Effector CD8-positive, alpha-beta T cell (primary cell): ENCODE measurements around the gene POLE2.
"Not testable (repeated sequence)": the region's sequence is repeated elsewhere in the genome, so short reads cannot be mapped to it uniquely, and the experiment has no call there.

ENCODE experiments used
- DNase-seq: peaks from one replicate; lab custom pipeline; 2025; lab: John Stamatoyannopoulos, UW
- total RNA-seq, 4 experiments: gene quantifications; one replicate each; lab custom pipeline; 2026; lab: John Stamatoyannopoulos, UW

POLE2 gene, protein sequence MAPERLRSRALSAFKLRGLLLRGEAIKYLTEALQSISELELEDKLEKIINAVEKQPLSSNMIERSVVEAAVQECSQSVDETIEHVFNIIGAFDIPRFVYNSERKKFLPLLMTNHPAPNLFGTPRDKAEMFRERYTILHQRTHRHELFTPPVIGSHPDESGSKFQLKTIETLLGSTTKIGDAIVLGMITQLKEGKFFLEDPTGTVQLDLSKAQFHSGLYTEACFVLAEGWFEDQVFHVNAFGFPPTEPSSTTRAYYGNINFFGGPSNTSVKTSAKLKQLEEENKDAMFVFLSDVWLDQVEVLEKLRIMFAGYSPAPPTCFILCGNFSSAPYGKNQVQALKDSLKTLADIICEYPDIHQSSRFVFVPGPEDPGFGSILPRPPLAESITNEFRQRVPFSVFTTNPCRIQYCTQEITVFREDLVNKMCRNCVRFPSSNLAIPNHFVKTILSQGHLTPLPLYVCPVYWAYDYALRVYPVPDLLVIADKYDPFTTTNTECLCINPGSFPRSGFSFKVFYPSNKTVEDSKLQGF
- 1.5 to 4.5 (median 2.0) reads per million in 4 experiments for total RNA-seq

- DNase-seq: peak; percentile 50
Observed at GRCh38 chr14:49687942-49688700, at the start of gene POLE2. TSS of gene POLE2 (minus strand) at chr14:49688214. CDS start at chr14:49688203, 11 bp downstream.

- not testable (repeated sequence) for DNase-seq
Observed at GRCh38 chr14:49735669-49736068, 47.7 kb upstream of the POLE2 start.

DNA sequence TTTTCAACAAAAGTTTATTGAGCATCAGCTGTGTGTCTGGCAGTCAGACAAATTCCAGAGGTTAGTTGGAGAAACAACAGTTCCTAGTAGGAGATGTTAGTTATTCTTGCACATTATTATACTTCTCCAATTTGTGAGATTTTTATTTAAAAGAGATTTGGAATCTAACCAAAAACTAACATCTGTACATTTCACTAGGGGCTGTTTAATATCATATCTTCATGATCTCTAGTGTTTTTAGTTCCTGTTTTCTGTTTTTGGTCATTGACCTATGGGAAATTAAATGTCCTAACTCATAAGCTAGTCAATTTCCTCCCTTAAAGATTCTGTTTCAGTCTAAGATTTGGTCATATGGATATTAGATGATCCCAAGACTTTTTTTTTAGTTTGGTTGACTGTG, 45.8 kb upstream of the POLE2 start:
- no peak for DNase-seq

DNA sequence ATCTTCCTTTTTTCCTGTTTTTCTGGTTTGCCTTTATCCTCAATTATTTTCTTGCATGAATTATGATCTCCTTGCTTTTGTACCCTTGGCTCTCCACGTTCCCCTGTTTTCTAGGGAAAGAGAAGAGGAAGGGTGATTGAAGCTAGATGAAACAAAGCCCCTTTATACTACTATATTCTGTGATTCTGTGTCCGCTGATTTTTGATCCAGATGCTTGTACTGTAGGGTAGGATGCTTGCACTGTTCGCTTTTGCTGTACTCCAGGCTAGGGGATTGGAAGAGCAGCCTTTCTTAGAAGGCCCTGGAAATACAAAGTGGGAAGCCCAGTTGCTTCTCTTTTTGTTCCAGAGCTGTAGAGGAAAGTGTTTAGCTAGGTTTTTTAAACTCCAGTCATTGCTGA, 44.9 kb upstream of the POLE2 start:
- DNase-seq: no peak

GRCh38 chr14:49727171-49727570, 39.2 kb upstream of the POLE2 start:
- DNase-seq: no peak

DNA sequence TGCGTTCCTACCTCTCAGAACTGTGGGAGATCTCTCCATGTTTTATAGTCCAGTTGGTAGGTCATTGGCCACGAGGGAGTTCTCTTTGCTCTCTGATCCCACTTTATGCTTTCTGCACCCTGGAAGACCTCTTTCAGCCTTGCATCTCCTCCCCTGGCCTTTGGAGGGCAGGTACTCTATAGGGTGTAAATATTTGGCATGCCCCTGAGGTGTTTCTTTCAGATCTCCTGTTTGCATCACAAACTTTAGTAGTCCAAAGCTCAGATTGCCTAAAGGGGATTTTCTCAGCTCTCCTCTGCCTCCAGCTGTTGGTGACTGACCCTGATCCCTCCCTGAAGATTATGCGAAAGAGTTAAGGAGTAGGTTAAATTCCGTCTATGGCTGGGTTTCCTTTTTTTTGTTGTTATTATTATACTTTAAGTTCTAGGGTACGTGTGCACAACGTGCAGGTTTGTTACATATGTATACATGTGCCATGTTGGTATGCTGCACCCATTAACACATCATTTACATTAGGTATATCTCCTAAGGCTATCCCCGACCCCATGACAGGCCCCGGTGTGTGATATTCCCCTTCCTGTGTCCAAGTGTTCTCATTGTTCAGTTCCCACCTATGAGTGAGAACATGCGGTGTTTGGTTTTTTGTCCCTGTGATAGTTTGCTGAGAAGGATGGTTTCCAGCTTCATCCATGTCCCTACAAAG, 33.9 kb upstream of the POLE2 start:
- not testable (repeated sequence) for DNase-seq

- DNase-seq: no peak
Observed at GRCh38 chr14:49720744-49721143, 32.7 kb upstream of the POLE2 start.

- not testable (repeated sequence) for DNase-seq
Observed at GRCh38 chr14:49710993-49711392, 23.0 kb upstream of the POLE2 start.

DNA sequence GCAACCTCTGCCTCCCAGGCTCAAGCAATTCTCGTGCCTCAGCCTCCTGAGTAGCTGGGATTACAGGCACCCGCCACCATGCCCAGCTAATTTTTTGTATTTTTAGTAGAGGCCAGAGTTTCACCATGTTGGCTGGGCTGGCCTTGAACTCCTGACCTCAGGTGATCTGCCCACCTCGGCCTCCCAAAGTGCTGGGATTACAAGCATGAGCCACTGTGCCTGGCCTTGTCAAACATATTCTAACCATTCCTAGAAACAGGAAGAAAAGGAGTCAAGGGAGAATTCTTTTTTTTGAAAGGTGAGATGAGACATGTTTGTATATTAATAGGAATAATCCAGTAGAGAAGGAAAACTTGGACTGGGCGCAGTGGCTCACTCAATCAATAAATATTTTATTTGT, 16.5 kb upstream of the POLE2 start:
- not testable (repeated sequence) for DNase-seq

DNA sequence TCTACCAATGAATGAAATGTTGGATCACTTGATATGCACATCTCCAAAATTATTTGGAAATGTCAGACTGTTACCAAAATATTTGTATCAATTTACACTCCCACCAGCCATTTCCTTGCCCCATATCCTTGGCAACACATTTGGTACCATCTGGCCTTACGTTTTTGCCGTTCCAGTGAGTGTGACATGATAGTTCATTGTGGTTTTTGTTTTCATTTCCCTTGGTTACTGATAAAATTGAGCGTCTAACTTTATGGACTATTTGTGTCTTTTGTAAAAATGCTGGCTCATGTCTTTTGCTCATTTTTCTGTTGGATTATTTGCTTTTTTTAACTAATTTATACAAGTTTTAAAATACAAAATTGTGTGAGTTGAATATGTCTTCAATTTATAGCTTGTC, 16.0 kb upstream of the POLE2 start:
- DNase-seq: no peak

- DNase-seq: no peak
Observed at GRCh38 chr14:49702725-49703124, 14.7 kb upstream of the POLE2 start.

DNA sequence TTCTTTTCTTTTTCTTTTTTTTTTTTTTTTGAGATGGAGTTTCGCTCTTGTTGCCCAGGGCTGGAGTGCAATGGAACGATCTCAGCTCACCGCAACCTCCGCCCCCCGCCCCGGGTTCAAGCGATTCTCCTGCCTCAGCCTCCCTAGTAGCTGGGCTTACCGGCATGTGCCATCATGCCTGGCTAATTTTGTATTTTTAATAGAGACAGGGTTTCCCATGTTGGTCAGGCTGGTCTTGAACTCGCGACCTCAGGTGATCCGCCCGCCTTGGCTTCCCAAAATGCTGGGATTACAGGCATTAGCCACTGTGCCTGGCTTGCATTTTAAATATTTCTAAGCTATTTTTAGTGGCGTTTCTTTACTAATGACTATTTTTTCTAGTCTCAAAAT, 5.7 kb upstream of the POLE2 start:
- not testable (repeated sequence) for DNase-seq

- peak; percentile 66 for DNase-seq
Observed at GRCh38 chr14:49692811-49693734, 5.1 kb upstream of the POLE2 start, which contains the start of gene KLHDC1. TSS of gene KLHDC1 (plus strand) at chr14:49693120. CDS start at chr14:49693195, 75 bp downstream.

DNA sequence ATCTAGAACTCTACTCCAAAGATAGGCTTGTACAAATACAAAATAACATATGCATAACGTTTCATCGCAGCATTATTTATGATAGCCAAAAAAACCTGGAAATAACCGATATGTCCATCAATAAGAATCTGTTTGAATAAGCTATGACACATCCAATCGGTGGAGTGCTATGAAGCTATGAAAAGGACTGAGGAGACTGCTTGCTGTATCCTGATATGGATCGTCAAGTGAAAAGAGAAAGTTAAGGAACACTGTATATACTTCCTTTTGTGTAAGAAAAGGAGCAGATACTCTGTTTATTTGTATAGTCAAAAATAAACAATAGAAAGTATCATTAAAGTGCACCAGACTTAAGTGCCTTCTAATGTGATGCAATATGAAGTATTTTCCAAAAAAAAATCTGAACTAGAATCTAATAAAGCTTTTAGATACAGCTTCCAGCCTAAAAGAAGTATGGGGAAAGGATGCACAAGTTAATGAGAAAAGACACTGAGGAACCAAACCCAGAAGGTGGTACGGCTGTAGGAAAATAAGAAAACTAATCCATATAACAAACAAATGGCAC, 4.3 kb upstream of the POLE2 start:
- no peak for DNase-seq

DNA sequence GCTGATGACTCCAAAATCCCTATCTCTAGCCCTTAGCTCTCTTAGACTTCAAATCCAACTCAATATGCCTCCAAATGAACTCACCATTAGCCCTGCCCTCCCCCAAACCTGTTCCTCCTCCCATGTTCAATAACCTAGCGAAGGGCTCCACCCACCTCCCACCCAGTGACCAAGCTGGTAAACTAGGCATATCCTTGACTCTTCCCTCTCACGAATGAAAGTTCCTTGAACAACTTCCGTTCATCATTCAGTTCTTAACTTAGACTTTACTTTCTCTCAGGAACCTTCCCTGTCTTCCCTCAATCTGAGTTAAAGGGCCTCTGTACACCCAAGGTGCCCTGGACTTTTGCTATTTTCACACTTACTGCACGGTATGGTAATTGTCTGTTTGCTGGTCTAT, 3.0 kb upstream of the POLE2 start:
- DNase-seq: no peak

DNA sequence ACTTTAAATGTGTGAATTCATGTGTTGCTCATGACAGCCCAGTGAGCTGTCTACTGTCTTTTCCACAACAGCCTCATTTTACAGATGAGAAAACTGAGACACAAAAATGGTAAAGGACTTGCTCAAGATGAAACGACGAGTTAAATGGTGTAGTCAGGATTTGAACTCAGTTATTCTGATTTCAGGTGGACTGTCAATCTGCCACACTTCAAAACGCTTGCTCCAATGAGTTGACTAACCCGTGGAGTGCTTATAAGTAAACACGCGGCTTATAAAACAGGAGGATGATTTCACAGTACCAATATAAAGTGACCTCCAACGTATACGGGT, 652 bp upstream of the POLE2 start:
- no peak for DNase-seq

DNA sequence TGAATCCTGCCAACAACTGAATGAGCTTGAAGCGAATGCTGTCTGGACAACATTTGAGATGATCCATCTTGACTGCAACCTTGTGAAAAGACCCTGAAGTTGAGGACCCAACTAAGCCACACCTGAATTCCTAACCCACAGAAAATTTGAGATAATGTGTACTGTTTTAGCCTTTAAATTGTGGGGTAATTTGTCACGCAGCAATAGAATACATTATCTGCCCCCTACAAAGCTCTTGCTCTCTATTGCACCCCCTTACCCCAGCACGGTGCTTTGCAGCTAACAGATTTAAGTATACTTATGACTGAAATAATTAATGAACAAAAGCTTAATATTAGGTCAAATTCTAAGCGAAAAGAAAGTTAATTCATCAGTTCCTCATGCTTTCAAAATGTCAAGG, 1.6 kb downstream of the POLE2 start:
- no peak for DNase-seq

DNA sequence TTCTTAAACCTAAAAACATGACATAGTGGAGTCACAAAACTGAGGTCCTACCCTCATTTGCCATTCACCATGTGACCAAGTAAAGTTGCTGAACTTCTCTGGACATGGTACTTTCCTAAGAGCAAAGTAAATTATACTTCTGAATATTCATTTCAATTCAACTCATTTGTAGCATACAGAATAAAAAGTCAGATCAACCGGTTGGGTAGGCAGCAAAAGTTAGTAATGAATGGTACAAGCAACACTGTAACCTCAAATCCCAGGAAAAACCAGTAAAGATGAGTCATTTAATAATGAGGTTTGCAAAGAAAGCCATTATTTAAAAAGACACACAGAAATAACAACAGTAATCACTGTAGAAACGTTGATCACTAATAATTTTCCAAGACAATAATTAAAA, 8.7 kb downstream of the POLE2 start:
- DNase-seq: no peak

DNA sequence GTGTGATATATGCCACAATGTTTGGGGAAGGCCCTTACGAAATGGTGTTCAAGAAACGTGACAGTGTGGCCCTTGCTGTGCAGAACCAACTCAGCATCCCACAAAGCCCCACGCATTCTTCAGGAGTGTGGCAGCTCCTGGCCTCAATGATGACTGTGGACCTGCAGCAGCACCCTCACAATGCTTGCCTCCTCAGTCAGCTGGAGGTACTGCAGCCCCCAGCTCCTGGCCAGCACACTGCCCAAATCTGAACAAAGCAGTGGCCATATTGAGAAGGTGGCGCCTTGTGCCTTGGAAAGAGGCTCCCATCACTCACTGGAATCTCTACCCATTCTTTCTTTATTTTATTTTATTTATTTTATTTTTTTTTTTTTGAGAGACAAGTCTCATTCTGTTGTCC, 10.4 kb downstream of the POLE2 start:
- DNase-seq: no peak

- no peak for DNase-seq
Observed at GRCh38 chr14:49673586-49673985, 14.4 kb downstream of the POLE2 start.

GRCh38 chr14:49670475-49670874, 17.5 kb downstream of the POLE2 start:
- no peak for DNase-seq
